K562 (cell line): ENCODE measurements around the gene CYSTM1. TPM values are rescaled to one million over a fixed set of nuclear protein-coding genes. Genes with fewer than 3 reads are reported as not detected.

Experiments
- ATAC-seq: fragments of 200-7000 bp; cut with Tn5 transposase; 3 replicates; pipeline ENCODE4 v1.9.1; 2020; ENCODE audit warnings: moderate library complexity
- BruUV-seq: library from RNA; stranded (reverse); fragments of 400-500 nt; replicated peaks from 2 replicates; lab custom pipeline; 2021; lab: Mats Ljungman, UMichigan
- CTCF ChIA-PET: fragments of 300-600 bp; formaldehyde crosslinking; extraction: SDS; loops from one replicate; lab custom pipeline; 2021; ENCODE audit warnings: low intra/inter-chr PET ratio; lab: Yijun Ruan, JAX
- POLR2A ChIA-PET: fragments of 300-600, 350-650 bp; sonication (Branson Sonifier 250); formaldehyde crosslinking; extraction: SDS; loops from one replicate; lab custom pipeline; 2021; ENCODE audit warnings: antibody characterized with exemption, inconsistent platforms; lab: Yijun Ruan, JAX
- DNase-seq, 4 experiments: peaks; one replicate each; pipeline versions ENCODE4 v3.0.0 to v3.0.0-alpha.2; 2011 to 2018; ENCODE audit warnings: low spot score in 3 of 4, mixed read lengths in 3 of 4; ENCODE audit errors: extremely low read depth in 1 of 4
- FAIRE-seq: peaks from 2 replicates; lab custom pipeline; 2011; peaks lifted over from hg19 to GRCh38; lab: Jason Lieb, UNC
- H2AFZ ChIP-seq: 2 replicates; pipeline ENCODE4 v1.6.0; 2011; ENCODE audit warnings: low read depth, low read length, control low read depth, inconsistent platforms
- H3K27ac ChIP-seq: fragments of 200-600 bp; 3 replicates; pipeline ENCODE4 v1.8.0; 2011; ENCODE audit warnings: low read depth, mild to moderate bottlenecking, control low read depth, inconsistent platforms, low read length, moderate library complexity, mixed read lengths; ENCODE audit errors: extremely low read depth
- H3K27me3 ChIP-seq, 2 experiments: fragments of 300-600 bp in 1 of 2; 2 replicates in 1 of 2; 3 replicates in 1 of 2; pipeline versions ENCODE4 v1.6.0 to v1.8.0; 2011; ENCODE audit warnings: inconsistent platforms in 2 of 2, low read length in 2 of 2, mild to moderate bottlenecking in 1 of 2, mixed read lengths in 1 of 2, moderate library complexity in 1 of 2; ENCODE audit not compliant: control insufficient read depth in 2 of 2, insufficient read depth in 2 of 2
- H3K36me3 ChIP-seq: fragments of 300-600 bp; 3 replicates; pipeline ENCODE4 v1.8.0; 2011; ENCODE audit warnings: mild to moderate bottlenecking, low read length, inconsistent platforms; ENCODE audit not compliant: control insufficient read depth, insufficient read depth
- H3K4me1 ChIP-seq, 2 experiments: fragments of 200-600 bp in 1 of 2; replicated peaks in 1 of 2; 2 replicates in 1 of 2; 3 replicates in 1 of 2; pipeline versions ENCODE4 v1.5.1 to v1.8.0; 2011; ENCODE audit warnings: inconsistent platforms in 2 of 2, low read length in 2 of 2, mild to moderate bottlenecking in 1 of 2, mixed read lengths in 1 of 2, moderate library complexity in 1 of 2; ENCODE audit not compliant: control insufficient read depth in 2 of 2, insufficient read depth in 2 of 2
- H3K4me2 ChIP-seq: 2 replicates; pipeline ENCODE4 v1.6.1; 2011; ENCODE audit warnings: low read length, control low read depth, inconsistent platforms, mixed read lengths; ENCODE audit not compliant: insufficient read depth
- H3K4me3 ChIP-seq: fragments of 200-600 bp; sonication (generic), shearing (Covaris generic); 2 replicates; pipeline ENCODE4 v1.5.1; 2016; ENCODE audit warnings: control low read depth, inconsistent platforms
- H3K79me2 ChIP-seq: fragments of 200-600 bp; 3 replicates; pipeline ENCODE4 v1.8.0; 2011; ENCODE audit warnings: low read length, inconsistent platforms; ENCODE audit not compliant: control insufficient read depth, insufficient read depth
- H3K9ac ChIP-seq, 2 experiments: 2 replicates each; pipeline versions ENCODE4 v1.6.0 to v1.6.1; 2011; ENCODE audit warnings: low read depth in 2 of 2, low read length in 2 of 2, control low read depth in 1 of 2, inconsistent platforms in 1 of 2, mild to moderate bottlenecking in 1 of 2, mixed read lengths in 1 of 2; ENCODE audit not compliant: insufficient read depth in 1 of 2
- H3K9me1 ChIP-seq: one replicate; pipeline ENCODE4 v1.6.0; 2011; ENCODE audit warnings: inconsistent platforms, mild to moderate bottlenecking, low read length, moderate library complexity; ENCODE audit not compliant: control insufficient read depth, insufficient read depth
- H3K9me3 ChIP-seq: replicated peaks from 2 replicates; pipeline ENCODE4 v1.5.1; 2011; ENCODE audit warnings: low read depth, low read length, inconsistent platforms; ENCODE audit not compliant: control insufficient read depth, insufficient read depth
- H4K20me1 ChIP-seq: replicated peaks from 2 replicates; pipeline ENCODE4 v1.6.1; 2011; ENCODE audit warnings: low read length, inconsistent platforms, mixed read lengths; ENCODE audit not compliant: control insufficient read depth, insufficient read depth
- EP300 ChIP-seq: IDR thresholded peaks from 2 replicates; pipeline ENCODE4 v1.6.1; 2012; ENCODE audit warnings: low read length, improper control_type of control experiment
- HMG20A ChIP-seq: fragments of 450-650 bp; formaldehyde crosslinking; conservative IDR thresholded peaks from 2 replicates; pipeline ENCODE4 v1.4.0; 2020; ENCODE audit warnings: mild to moderate bottlenecking, mixed read lengths
- KLF6 ChIP-seq: fragments of 250-450 bp; sonication (Bioruptor Pico); IDR thresholded peaks from 2 replicates; pipeline ENCODE4 v1.4.0; 2020; ENCODE audit warnings: mild to moderate bottlenecking, moderate library complexity, borderline replicate concordance
- MTA3 ChIP-seq: fragments of 450-650 bp; formaldehyde crosslinking; IDR thresholded peaks from 2 replicates; pipeline ENCODE4 v1.6.1; 2017; ENCODE audit warnings: mild to moderate bottlenecking, borderline replicate concordance
- ZNF584 ChIP-seq: fragments of 200-800 bp; sonication (Bioruptor generic); IDR thresholded peaks from 2 replicates; pipeline ENCODE4 v1.6.1; 2016; ENCODE audit warnings: low read depth, mild to moderate bottlenecking, missing genetic modification characterization, missing compliant biosample characterization
- WGBS: fragments of 100-300 bp; shearing (Covaris generic); methylation state at CpG from one replicate; pipeline ENCODE4 v1.1.6; 2016; ENCODE audit warnings: low coverage, mixed read lengths; ENCODE audit not compliant: insufficient coverage; ENCODE audit errors: missing lambda C conversion rate; 5-methylcytosine and 5-hydroxymethylcytosine counted together
- in situ Hi-C: fragments of 300-500 bp; cut with MboI; formaldehyde crosslinking; loops from 4 replicates; pipeline ENCODE4 v1.15.0; 2018; ENCODE audit warnings: inconsistent platforms, mixed read lengths
- intact Hi-C: fragments of 100-400 bp; cut with micrococcal nuclease; formaldehyde crosslinking; loops from 2 replicates; pipeline ENCODE4 v1.14.2; 2022
- polyA plus RNA-seq, 8 experiments: library from polyadenylated mRNA; depleted of rRNA in 4 of 8; stranded (reverse) in 5 of 8; unstranded in 3 of 8; fragments of >200 nt; fragmentation: Nextera tagmentation in 2 of 8; fragmentation: Illumina TruSeq in 1 of 8; extraction: Ambion mirVana in 2 of 8; extraction: Trizol in 1 of 8; gene quantifications; 2 replicates each; pipeline versions ENCODE4 v1.2.1 to v1.2.3, GENCODE V29; 2011 to 2014; ENCODE audit warnings: inconsistent platforms in 1 of 8, missing spikeins in 1 of 8
- total RNA-seq, 7 experiments: library from RNA; depleted of rRNA in 6 of 7; stranded (reverse); fragments of >200 nt in 6 of 7; fragmentation: Illumina TruSeq in 2 of 7; extraction: Trizol in 2 of 7; gene quantifications; 2 replicates each; pipeline versions ENCODE4 v1.2.1 to v1.2.3, GENCODE V29; 2011 to 2021; ENCODE audit warnings: low replicate concordance in 1 of 7

The CYSTM1 gene
- total and polyA plus RNA-seq, 9 of the 15 experiments (the other 6 are each of a cell fraction or from before 2014, with no cell fraction given): 76.1 to 422 (median 108) TPM

- DNase-seq: no peak
- Histone ChIP-seq H4K20me1 (peaks cover 9% of the 10 kb centered on the region; the same call in 1 of the 2 replicates), H3K9me3 (no peaks in the 10 kb centered on the region), H3K4me3 (no peak overlapping the region), H3K27ac (no peak overlapping the region), H3K4me1 (peaks cover 0 to 8% of the 10 kb centered on the region in 2 experiments; a peak in 2 of 5 replicates), H3K9ac (peak overlapping the region in 1 of 2 experiments; percentile 21; a peak in 1 of 4 replicates), H3K27me3 (peaks cover 0 to 9% of the 10 kb centered on the region in 2 experiments; a peak in 2 of 5 replicates), H3K36me3 (no peaks in the 10 kb centered on the region), H2AFZ (no peak overlapping the region), H3K9me1 (no peaks in the 10 kb centered on the region), H3K4me2 (no peak overlapping the region), H3K79me2 (no peaks in the 10 kb centered on the region)
- no TSS peak for BruUV-seq
- CTCF ChIA-PET: interaction anchor here (2.3 kb wide), 1 partner anchor 79 kb away, joined by 10 read pairs; no protein-coding TSS in a partner anchor
- in situ Hi-C loops (no loop called here), intact Hi-C loops (no loop called here)
- ATAC-seq: no peak
- no peak for TF ChIP-seq HMG20A
- no peak for TF ChIP-seq EP300
- 0 out of 2 replicates have a peak, but pooled peaks have one; percentile 28 for TF ChIP-seq ZNF584 (CRISPR knock-in tag)
- TF ChIP-seq KLF6 (CRISPR knock-in tag): no peak
- TF ChIP-seq MTA3: no peak
- POLR2A ChIA-PET: interaction anchor here (0.5 to 1.5 kb wide), 7 partner anchors 17 to 88 kb away, joined by 3 to 5 read pairs (median 3); no protein-coding TSS in a partner anchor
- FAIRE-seq: no peak
- WGBS: 26% methylated on average over 23 of the region's 23 CpGs
Measured at GRCh38 chr5:140152022-140152999, 22.7 kb upstream of the CYSTM1 start.
